Measurements from ENCODE around the gene TMCO1.
"Not testable (repeated sequence)": the region's sequence is repeated elsewhere in the genome, so short reads cannot be mapped to it uniquely, and the experiment has no call there.

Gene TMCO1

GRCh38 chr1:165683848-165684485, 84.7 kb downstream of the TMCO1 start:
- DNase-seq, result no peak

GRCh38 chr1:165680773-165681172, 87.9 kb downstream of the TMCO1 start:
- DNase-seq, result not testable (repeated sequence)

- no peak for DNase-seq
Measured at GRCh38 chr1:165680303-165680702, 88.4 kb downstream of the TMCO1 start.

- no peak for DNase-seq
Measured at GRCh38 chr1:165679282-165680036, 89.2 kb downstream of the TMCO1 start.

GRCh38 chr1:165678509-165678908, 90.2 kb downstream of the TMCO1 start:
- DNase-seq, result no peak

Data from femur (tissue), 1 donor.